Left renal pelvis (tissue), 4 donors: ENCODE data around the gene SCN4B. TPM values are rescaled to one million over a fixed set of nuclear protein-coding genes. Genes with fewer than 3 reads are reported as not detected.

Experiments used
- DNase-seq, 4 donors: peaks; one replicate each; pipeline ENCODE4 v3.0.0-alpha.2; 2013; ENCODE audit warnings: low read depth in 4 of 4, low spot score in 3 of 4
- polyA plus RNA-seq, 4 donors: library from polyadenylated mRNA; unstranded; fragments of 120-200 nt; gene quantifications; one replicate each; pipeline ENCODE4 v1.2.1, GENCODE V29; 2013; ENCODE audit not compliant: insufficient read length in 4 of 4

Gene SCN4B
- polyA plus RNA-seq, 4 donors = 1.0 to 3.0 (median 1.5) TPM

- DNase-seq = no peak
Observed at GRCh38 chr11:118135796-118136165, 16.8 kb downstream of the SCN4B start.

GRCh38 chr11:118135051-118135795 is 17.4 kb downstream of the SCN4B start:
- no peak for DNase-seq

GRCh38 chr11:118133816-118134215 is 18.8 kb downstream of the SCN4B start:
- no peak for DNase-seq

- DNase-seq = no peak
Observed at GRCh38 chr11:118132385-118133151, 20.1 kb downstream of the SCN4B start.

GRCh38 chr11:118129471-118130172 is 23.0 kb downstream of the SCN4B start:
- DNase-seq = no peak

GRCh38 chr11:118128721-118129470 is 23.7 kb downstream of the SCN4B start:
- no peak for DNase-seq

- no peak for DNase-seq
Observed at GRCh38 chr11:118128310-118128709, 24.3 kb downstream of the SCN4B start.

GRCh38 chr11:118126082-118126838 is 26.4 kb downstream of the SCN4B start:
- DNase-seq = no peak

GRCh38 chr11:118124929-118125535 is 27.6 kb downstream of the SCN4B start:
- DNase-seq = no peak

GRCh38 chr11:118120793-118121192 is 31.8 kb downstream of the SCN4B start:
- DNase-seq = no peak

- DNase-seq = no peak
Observed at GRCh38 chr11:118117790-118118601, 34.6 kb downstream of the SCN4B start.

- no peak for DNase-seq
Observed at GRCh38 chr11:118115048-118115447, 37.6 kb downstream of the SCN4B start.

- no peak for DNase-seq
Observed at GRCh38 chr11:118114266-118114665, 38.4 kb downstream of the SCN4B start.

GRCh38 chr11:118112711-118113430 is 39.8 kb downstream of the SCN4B start:
- no peak for DNase-seq

GRCh38 chr11:118111744-118112035 is 40.9 kb downstream of the SCN4B start:
- no peak for DNase-seq

- DNase-seq = no peak
Observed at GRCh38 chr11:118111019-118111743, 41.4 kb downstream of the SCN4B start.

GRCh38 chr11:118109231-118109630 is 43.4 kb downstream of the SCN4B start:
- no peak for DNase-seq

- no peak for DNase-seq
Observed at GRCh38 chr11:118108513-118108912, 44.1 kb downstream of the SCN4B start.
